OCI-M1 (cell line): ENCODE data around the gene RAB1B.

ENCODE experiments used
- DNase-seq: peaks from one replicate; lab custom pipeline; 2025; lab: John Stamatoyannopoulos, UW

RAB1B gene

GRCh38 chr11:66268244-66268951 lies at the start of gene RAB1B:
RAB1B (plus strand) TSS chr11:66268639; CDS start chr11:66268680, 41 bp downstream.
- DNase-seq: peak; percentile 100

- no peak for DNase-seq
These were observed 49.4 kb upstream of the RAB1B start for GRCh38 chr11:66218846-66219620.

- DNase-seq: no peak
These were observed 48.4 kb upstream of the RAB1B start for GRCh38 chr11:66219846-66220565.

- DNase-seq: no peak
These were observed 47.9 kb upstream of the RAB1B start for GRCh38 chr11:66220566-66220935.

GRCh38 chr11:66221012-66221411 lies 47.4 kb upstream of the RAB1B start:
- DNase-seq: no peak

GRCh38 chr11:66221726-66222236 lies 46.7 kb upstream of the RAB1B start:
- DNase-seq: peak; percentile 2

- peak; percentile 93 for DNase-seq
These were observed 45.9 kb upstream of the RAB1B start for GRCh38 chr11:66222358-66223149.

GRCh38 chr11:66224226-66224855 lies 44.1 kb upstream of the RAB1B start:
- no peak for DNase-seq

- DNase-seq: no peak
These were observed 43.4 kb upstream of the RAB1B start for GRCh38 chr11:66225066-66225465.

- no peak for DNase-seq
These were observed 42.3 kb upstream of the RAB1B start for GRCh38 chr11:66226101-66226500.

GRCh38 chr11:66227700-66228099 lies 40.7 kb upstream of the RAB1B start:
- DNase-seq: no peak

- no peak for DNase-seq
These were observed 39.9 kb upstream of the RAB1B start for GRCh38 chr11:66228521-66228920.

- no peak for DNase-seq
These were observed 38.3 kb upstream of the RAB1B start for GRCh38 chr11:66230156-66230555.

- DNase-seq: no peak
These were observed 37.5 kb upstream of the RAB1B start for GRCh38 chr11:66230978-66231377.

GRCh38 chr11:66231561-66231960 lies 36.9 kb upstream of the RAB1B start:
- DNase-seq: no peak

GRCh38 chr11:66232769-66233168 lies 35.7 kb upstream of the RAB1B start:
- no peak for DNase-seq

- DNase-seq: no peak
These were observed 35.1 kb upstream of the RAB1B start for GRCh38 chr11:66233301-66233700.

- no peak for DNase-seq
These were observed 33.3 kb upstream of the RAB1B start for GRCh38 chr11:66235141-66235540.

- DNase-seq: no peak
These were observed 30.6 kb upstream of the RAB1B start for GRCh38 chr11:66237867-66238266.

- no peak for DNase-seq
These were observed 29.5 kb upstream of the RAB1B start for GRCh38 chr11:66238786-66239413.

GRCh38 chr11:66239511-66239910 lies 28.9 kb upstream of the RAB1B start:
- no peak for DNase-seq
